ENCODE measurements around the gene SINHCAF. TPM values are rescaled to one million over a fixed set of nuclear protein-coding genes. Genes with fewer than 3 reads are reported as not detected.

SINHCAF gene
- polyA plus RNA-seq, 3 donors, result 222 to 262 (median 250) TPM

GRCh38 chr12:31353750-31354708 is 28.1 kb upstream of the SINHCAF start:
- no peak for DNase-seq

GRCh38 chr12:31346267-31346666 is 20.3 kb upstream of the SINHCAF start:
- peak; percentile 71 for DNase-seq

- DNase-seq, result no peak
Measured at GRCh38 chr12:31343139-31343538, 17.2 kb upstream of the SINHCAF start.

GRCh38 chr12:31342286-31342685 is 16.3 kb upstream of the SINHCAF start:
- peak; percentile 61 for DNase-seq

GRCh38 chr12:31339831-31340622 is 14.1 kb upstream of the SINHCAF start:
- DNase-seq, result no peak

- no peak for DNase-seq
Measured at GRCh38 chr12:31337952-31338351, 12.0 kb upstream of the SINHCAF start.

- DNase-seq, result no peak
Measured at GRCh38 chr12:31331242-31331641, 5.3 kb upstream of the SINHCAF start.

- peak; percentile 80 for DNase-seq
Measured at GRCh38 chr12:31326736-31327659, 1.0 kb upstream of the SINHCAF start.

- DNase-seq, result no peak
Measured at GRCh38 chr12:31325524-31325875, 450 bp downstream of the SINHCAF start.

GRCh38 chr12:31324845-31325523 is 966 bp downstream of the SINHCAF start:
- DNase-seq, result peak; percentile 48

- peak; percentile 80 for DNase-seq
Measured at GRCh38 chr12:31324116-31324844, 1.7 kb downstream of the SINHCAF start.

- peak; percentile 58 for DNase-seq
Measured at GRCh38 chr12:31323391-31324115, 2.4 kb downstream of the SINHCAF start.

- peak; percentile 72 for DNase-seq
Measured at GRCh38 chr12:31322801-31323207, 3.1 kb downstream of the SINHCAF start.

GRCh38 chr12:31321897-31322228 is 4.1 kb downstream of the SINHCAF start:
- DNase-seq, result no peak

GRCh38 chr12:31321186-31321896 is 4.6 kb downstream of the SINHCAF start:
- DNase-seq, result no peak

GRCh38 chr12:31318657-31319269 is 7.2 kb downstream of the SINHCAF start:
- DNase-seq, result no peak

GRCh38 chr12:31317471-31318395 is 8.2 kb downstream of the SINHCAF start:
- DNase-seq, result peak; percentile 29

- no peak for DNase-seq
Measured at GRCh38 chr12:31316891-31317290, 9.1 kb downstream of the SINHCAF start.

Data from renal pelvis (tissue), 4 donors.